ENCODE data around the gene TJP1. TPM values are rescaled to one million over a fixed set of nuclear protein-coding genes. Genes with fewer than 3 reads are reported as not detected.

TJP1 gene
- total RNA-seq, 4 donors from 2014 or later, result 100 to 115 (median 103) TPM

- whole genome bisulfite sequencing, 2 donors (ENCODE audit: low coverage in 1 of 2), result 13% methylated on average over 1 of the region's 2 CpGs; no CpG with 5 or more reads in 1 of the 2 donors
- Histone ChIP-seq H3K4me3 (no peak overlapping the region), H3K4me1 (no peaks in the 10 kb centered on the region), H3K9me3 (no peaks in the 10 kb centered on the region), H3K27me3 (no peaks in the 10 kb centered on the region), H3K27ac (no peak overlapping the region), H3K36me3 (peaks cover 3 to 100% of the 10 kb centered on the region in 2 donors)
- no peak for ATAC-seq
- TF ChIP-seq POLR2AphosphoS5 (IDR thresholded peaks at IDR 0.05), result no peak
- TF ChIP-seq EP300 (IDR thresholded peaks at IDR 0.05), result no peak
- TF ChIP-seq, protein P1, sequence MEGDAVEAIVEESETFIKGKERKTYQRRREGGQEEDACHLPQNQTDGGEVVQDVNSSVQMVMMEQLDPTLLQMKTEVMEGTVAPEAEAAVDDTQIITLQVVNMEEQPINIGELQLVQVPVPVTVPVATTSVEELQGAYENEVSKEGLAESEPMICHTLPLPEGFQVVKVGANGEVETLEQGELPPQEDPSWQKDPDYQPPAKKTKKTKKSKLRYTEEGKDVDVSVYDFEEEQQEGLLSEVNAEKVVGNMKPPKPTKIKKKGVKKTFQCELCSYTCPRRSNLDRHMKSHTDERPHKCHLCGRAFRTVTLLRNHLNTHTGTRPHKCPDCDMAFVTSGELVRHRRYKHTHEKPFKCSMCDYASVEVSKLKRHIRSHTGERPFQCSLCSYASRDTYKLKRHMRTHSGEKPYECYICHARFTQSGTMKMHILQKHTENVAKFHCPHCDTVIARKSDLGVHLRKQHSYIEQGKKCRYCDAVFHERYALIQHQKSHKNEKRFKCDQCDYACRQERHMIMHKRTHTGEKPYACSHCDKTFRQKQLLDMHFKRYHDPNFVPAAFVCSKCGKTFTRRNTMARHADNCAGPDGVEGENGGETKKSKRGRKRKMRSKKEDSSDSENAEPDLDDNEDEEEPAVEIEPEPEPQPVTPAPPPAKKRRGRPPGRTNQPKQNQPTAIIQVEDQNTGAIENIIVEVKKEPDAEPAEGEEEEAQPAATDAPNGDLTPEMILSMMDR (IDR thresholded peaks at IDR 0.05), result no peak
- no peak for TF ChIP-seq POLR2A (IDR thresholded peaks at IDR 0.05)
Observed at GRCh38 chr15:29728418-29728817, 93.8 kb downstream of the TJP1 start.

DNA sequence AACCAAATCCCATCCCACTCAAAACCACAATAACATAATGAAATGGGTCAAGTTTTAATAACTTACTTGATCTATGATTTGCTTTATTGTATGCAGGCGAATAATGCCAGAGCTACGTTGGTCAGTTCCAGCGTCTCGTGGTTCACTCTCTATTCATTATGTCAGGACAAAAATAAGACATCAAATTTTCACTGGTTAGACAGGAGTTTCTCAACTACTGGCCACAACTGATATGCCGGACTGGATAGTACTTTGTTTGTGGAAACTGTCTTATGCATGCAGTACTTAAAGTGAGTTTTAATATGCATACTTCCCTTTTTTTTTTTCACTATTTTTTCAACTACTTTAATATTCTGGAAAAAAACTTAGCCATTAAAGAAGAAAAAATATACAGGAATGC is 94.4 kb downstream of the TJP1 start:
- H3K9me3 ChIP-seq, result no peaks in the 10 kb centered on the region
- WGBS, 2 donors (ENCODE audit: low coverage in 1 of 2), result 89 to 97% methylated on average over 5 of the region's 5 CpGs
- no peak overlapping the region for H3K27ac ChIP-seq

DNA sequence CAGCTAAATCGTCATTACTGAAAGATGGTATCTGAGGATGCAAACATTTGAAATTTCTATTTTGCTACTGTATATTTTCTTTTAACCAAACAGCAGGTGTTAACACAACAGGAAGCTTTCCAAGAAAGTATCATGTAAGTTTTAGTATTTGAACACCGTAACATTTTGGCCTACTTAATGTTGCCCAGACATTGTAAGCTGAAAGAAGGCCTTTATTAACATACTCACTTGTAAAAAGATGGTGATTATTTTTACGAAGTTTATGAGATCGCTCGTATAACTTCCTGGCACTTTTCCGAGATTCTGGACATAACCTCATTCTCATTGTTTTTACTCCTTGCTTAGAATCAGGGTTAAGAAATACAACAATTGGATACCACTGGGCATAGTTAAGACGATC is 95.7 kb downstream of the TJP1 start:
- 87 to 92% methylated on average over 7 of the region's 7 CpGs for whole genome bisulfite sequencing, 2 donors (ENCODE audit: low coverage in 1 of 2)

More for the DNA sequence above, 94.4 kb downstream of the TJP1 start:
- ATAC-seq, result no peak
- Histone ChIP-seq H3K4me3 (no peak overlapping the region), H3K36me3 (peaks cover 3 to 100% of the 10 kb centered on the region in 2 donors), H3K4me1 (no peaks in the 10 kb centered on the region), H3K27me3 (no peaks in the 10 kb centered on the region)
- TF ChIP-seq EP300 (IDR thresholded peaks at IDR 0.05), result no peak
- no peak for TF ChIP-seq POLR2A (IDR thresholded peaks at IDR 0.05)
- TF ChIP-seq POLR2AphosphoS5 (IDR thresholded peaks at IDR 0.05), result no peak
- TF ChIP-seq, protein P1 (IDR thresholded peaks at IDR 0.05), result no peak

DNA sequence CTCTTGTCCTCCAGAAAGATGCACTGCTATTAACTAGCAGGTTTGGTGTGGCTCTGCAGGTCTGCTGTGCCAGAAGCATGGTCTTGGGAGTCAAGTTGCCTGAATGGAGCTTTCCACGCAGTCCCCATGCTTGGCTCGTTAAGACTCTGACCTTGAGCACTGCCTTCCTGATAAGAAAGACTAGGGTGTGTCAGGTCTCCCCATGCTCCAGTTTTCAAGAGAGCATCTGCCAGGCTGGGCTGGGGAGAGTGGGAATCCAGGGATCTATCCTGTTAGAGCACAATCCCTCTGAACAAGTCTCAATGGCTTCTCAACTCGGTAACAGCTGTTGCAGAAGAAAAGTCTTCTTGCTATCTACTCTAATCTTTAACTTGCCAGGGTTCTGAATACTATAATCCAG is 98.2 kb downstream of the TJP1 start:
- 100% methylated on average over 1 of the region's 3 CpGs; no CpG with 5 or more reads in 1 of the 2 donors for WGBS, 2 donors (ENCODE audit: low coverage in 1 of 2)
- H3K27me3 ChIP-seq, result no peaks in the 10 kb centered on the region
- H3K36me3 ChIP-seq, result peaks cover 3 to 100% of the 10 kb centered on the region in 2 donors
- no peak overlapping the region for H3K27ac ChIP-seq
- peaks cover 0 to 11% (median 0%) of the 10 kb centered on the region in 3 donors for H3K9me3 ChIP-seq
- TF ChIP-seq, protein P1 (IDR thresholded peaks at IDR 0.05), result no peak
- no peak for TF ChIP-seq POLR2A (IDR thresholded peaks at IDR 0.05)
- TF ChIP-seq EP300 (IDR thresholded peaks at IDR 0.05), result no peak
- no peak for TF ChIP-seq POLR2AphosphoS5 (IDR thresholded peaks at IDR 0.05)
- no peaks in the 10 kb centered on the region for H3K4me1 ChIP-seq
- ATAC-seq, result no peak
- H3K4me3 ChIP-seq, result no peak overlapping the region

More for the DNA sequence above, 95.7 kb downstream of the TJP1 start:
- Histone ChIP-seq H3K4me1 (no peaks in the 10 kb centered on the region), H3K27me3 (no peaks in the 10 kb centered on the region), H3K27ac (no peak overlapping the region), H3K36me3 (peaks cover 3 to 100% of the 10 kb centered on the region in 2 donors), H3K4me3 (no peak overlapping the region), H3K9me3 (peaks cover 0 to 11% (median 0%) of the 10 kb centered on the region in 3 donors)
- TF ChIP-seq, protein P1 (IDR thresholded peaks at IDR 0.05), result no peak
- TF ChIP-seq POLR2A (IDR thresholded peaks at IDR 0.05) (no peak), POLR2AphosphoS5 (IDR thresholded peaks at IDR 0.05) (no peak), EP300 (IDR thresholded peaks at IDR 0.05) (no peak)
- ATAC-seq, result no peak

DNA sequence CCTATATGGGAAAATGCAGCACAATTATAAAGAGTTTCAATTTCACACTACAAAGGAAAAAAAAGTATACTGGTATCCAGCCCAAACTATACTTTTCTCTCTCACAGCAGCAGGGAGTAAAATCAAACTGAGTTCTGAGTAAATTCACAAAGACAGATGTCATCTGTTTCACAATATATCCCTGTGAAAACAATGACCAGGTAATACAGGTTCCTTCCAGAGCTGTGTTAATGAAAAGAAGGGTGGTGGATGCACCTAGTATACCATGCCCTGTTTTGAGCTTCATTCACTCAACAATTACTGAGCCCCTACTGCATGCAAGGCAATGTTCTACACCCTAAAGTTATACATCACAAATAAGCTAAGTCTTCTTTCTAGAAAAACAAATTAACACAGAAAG is 108.5 kb downstream of the TJP1 start:
- H3K27me3 ChIP-seq, result no peaks in the 10 kb centered on the region
- no peak overlapping the region for H3K27ac ChIP-seq
- H3K36me3 ChIP-seq, result peaks cover 4 to 100% of the 10 kb centered on the region in 2 donors
- H3K4me3 ChIP-seq, result no peak overlapping the region
- no peak for ATAC-seq
- no peaks in the 10 kb centered on the region for H3K4me1 ChIP-seq
- no peaks in the 10 kb centered on the region for H3K9me3 ChIP-seq
- TF ChIP-seq, protein P1 (IDR thresholded peaks at IDR 0.05), result no peak
- TF ChIP-seq EP300 (IDR thresholded peaks at IDR 0.05) (no peak), POLR2AphosphoS5 (IDR thresholded peaks at IDR 0.05) (no peak), POLR2A (IDR thresholded peaks at IDR 0.05) (no peak)

All from gastroesophageal sphincter (tissue), 4 donors.